Panc1 (cell line): ENCODE results near the gene SARDH. TPM values are rescaled to one million over a fixed set of nuclear protein-coding genes. Genes with fewer than 3 reads are reported as not detected.

ENCODE experiments used
- ATAC-seq: fragments of 200-7000 bp; cut with Tn5 transposase; 2 replicates; pipeline ENCODE4 v1.9.1; 2020; ENCODE audit warnings: mild to moderate bottlenecking, moderate library complexity
- BruUV-seq: library from RNA; stranded (reverse); fragments of 400-500 nt; replicated peaks from 2 replicates; lab custom pipeline; 2021; lab: Mats Ljungman, UMichigan
- CTCF ChIA-PET: fragments of 300-600 bp; sonication (Branson Sonifier 250); formaldehyde crosslinking; loops from one replicate; lab custom pipeline; 2022; ENCODE audit warnings: antibody characterized with exemption; lab: Charles Lee
- POLR2A ChIA-PET: fragments of 300-600 bp; sonication (Branson Sonifier 250); formaldehyde crosslinking; loops from one replicate; lab custom pipeline; 2022; ENCODE audit warnings: antibody characterized with exemption; lab: Charles Lee
- DNase-seq: peaks from one replicate; pipeline ENCODE4 v3.0.0-alpha.2; 2010; ENCODE audit warnings: low read depth, low spot score
- H3K27ac ChIP-seq: 2 replicates; pipeline ENCODE4 v1.5.1; 2011; ENCODE audit warnings: mild to moderate bottlenecking, low read length, inconsistent platforms
- H3K27me3 ChIP-seq: fragments of 200-500 bp; sonication (Bioruptor generic); 2 replicates; pipeline ENCODE4 v1.6.0; 2014; ENCODE audit warnings: low read length, inconsistent platforms; ENCODE audit not compliant: control insufficient read depth, insufficient read depth
- H3K36me3 ChIP-seq: fragments of 200-500 bp; sonication (Bioruptor generic); 2 replicates; pipeline ENCODE4 v1.5.1; 2014; ENCODE audit warnings: inconsistent platforms, mild to moderate bottlenecking, low read length, moderate library complexity; ENCODE audit not compliant: control insufficient read depth, insufficient read depth
- H3K4me1 ChIP-seq: 2 replicates; pipeline ENCODE4 v1.5.1; 2011; ENCODE audit warnings: inconsistent platforms, mild to moderate bottlenecking, low read length, moderate library complexity; ENCODE audit not compliant: control insufficient read depth, insufficient read depth
- H3K4me3 ChIP-seq, 2 experiments: 2 replicates each; pipeline ENCODE4 v1.5.1; 2011 to 2012; ENCODE audit warnings: low read depth in 2 of 2, low read length in 2 of 2, mild to moderate bottlenecking in 2 of 2, inconsistent platforms in 1 of 2, moderate library complexity in 1 of 2
- H3K9me3 ChIP-seq: fragments of 200-500 bp; sonication (Bioruptor generic); 2 replicates; pipeline ENCODE4 v1.5.1; 2014; ENCODE audit warnings: low read depth, mild to moderate bottlenecking, inconsistent platforms, low read length, moderate library complexity; ENCODE audit not compliant: control insufficient read depth, insufficient read depth
- CTCF ChIP-seq: fragments of 450-650 bp; IDR thresholded peaks from 2 replicates; pipeline ENCODE4 v1.5.1; 2017; ENCODE audit warnings: mild to moderate bottlenecking
- POLR2AphosphoS5 ChIP-seq: IDR thresholded peaks from 2 replicates; pipeline ENCODE4 v1.6.1; 2012; ENCODE audit warnings: mild to moderate bottlenecking, low read depth, low read length, moderate library complexity
- REST ChIP-seq, 2 experiments: IDR thresholded peaks; 2 replicates each; pipeline ENCODE4 v1.6.1; 2011 to 2012; ENCODE audit warnings: low read depth in 2 of 2, control low read depth in 1 of 2, low read length in 1 of 2, mild to moderate bottlenecking in 1 of 2, moderate library complexity in 1 of 2; ENCODE audit not compliant: insufficient read depth in 1 of 2
- SIN3A ChIP-seq: IDR thresholded peaks from 2 replicates; pipeline ENCODE4 v1.6.1; 2012; ENCODE audit warnings: low read depth, mild to moderate bottlenecking, low read length, moderate library complexity, borderline replicate concordance; ENCODE audit not compliant: insufficient read depth
- TCF7L2 ChIP-seq: IDR thresholded peaks from 2 replicates; pipeline ENCODE4 v1.6.1; 2011; ENCODE audit warnings: mild to moderate bottlenecking, low read depth, low read length, inconsistent platforms
- in situ Hi-C: cut with HindIII; loops from 2 replicates; pipeline ENCODE4 v1.10.0; 2016; ENCODE audit warnings: low sequenced_read_pairs, low pct_unique_long_range_greater_than_20kb
- intact Hi-C: fragments of 100-400 bp; cut with micrococcal nuclease; formaldehyde crosslinking; loops from one replicate; pipeline ENCODE4 v1.10.0; 2022; ENCODE audit not compliant: unreplicated experiment
- total RNA-seq: library from RNA; stranded (reverse); gene quantifications from one replicate; pipeline ENCODE4 v1.2.1, GENCODE V29; 2021; ENCODE audit not compliant: unreplicated experiment

Gene SARDH
- total RNA-seq, 1 experiment from 2014 or later: 0.13 TPM

- no peak for TF ChIP-seq POLR2AphosphoS5
- no peak for TF ChIP-seq TCF7L2
- no peak for TF ChIP-seq CTCF
- TF ChIP-seq SIN3A: no peak
- no peak for TF ChIP-seq REST (IDR thresholded peaks at IDR 0.05; ENCODE audit: insufficient read depth in 1 of 2, low read depth in 2 of 2, low read length in 1 of 2)
- H3K4me1 ChIP-seq: peaks cover 2% of the 10 kb centered on the region; the same call in 1 of the 2 replicates
- H3K36me3 ChIP-seq: no peaks in the 10 kb centered on the region
- H3K4me3 ChIP-seq: no peak overlapping the region
- DNase-seq (no peak), ATAC-seq (0 out of 2 replicates have a peak, but pooled peaks have one; percentile 18)
- intact Hi-C loops (no loop called here), in situ Hi-C loops (no loop called here)
- no peaks in the 10 kb centered on the region for H3K9me3 ChIP-seq
- no peak overlapping the region for H3K27ac ChIP-seq
- POLR2A ChIA-PET: no interaction called here
- no TSS peak for BruUV-seq
- CTCF ChIA-PET: no interaction called here
- peaks cover 4% of the 10 kb centered on the region for H3K27me3 ChIP-seq
Observed at GRCh38 chr9:133727277-133727875, 10.8 kb downstream of the SARDH start.

GRCh38 chr9:133726401-133727276 lies 11.5 kb downstream of the SARDH start:
- Histone ChIP-seq H3K27me3 (peaks cover 4% of the 10 kb centered on the region), H3K36me3 (no peaks in the 10 kb centered on the region), H3K9me3 (no peaks in the 10 kb centered on the region), H3K4me1 (peaks cover 2% of the 10 kb centered on the region; the same call in 1 of the 2 replicates), H3K4me3 (no peak overlapping the region), H3K27ac (no peak overlapping the region)
- in situ Hi-C loops: no loop called here
- no peak for DNase-seq
- intact Hi-C loops: loop anchor here (1.0 kb wide), 1 partner anchor 193 kb away; no protein-coding TSS in a partner anchor
- ChIA-PET POLR2A (no interaction called here), CTCF (interaction anchor here (0.7 kb wide), 1 partner anchor 43 kb away, joined by 5 read pairs; no protein-coding TSS in a partner anchor)
- TF ChIP-seq REST (IDR thresholded peaks at IDR 0.05; ENCODE audit: insufficient read depth in 1 of 2, low read depth in 2 of 2, low read length in 1 of 2): no peak
- peak; percentile 63 for TF ChIP-seq CTCF
- no TSS peak for BruUV-seq
- peak; percentile 88 for ATAC-seq
